ENCODE measurements around the gene FASLG.

- no peak for TF ChIP-seq CTCF (conservative IDR thresholded peaks at IDR 0.05)
- TF ChIP-seq ZFX (IDR thresholded peaks at IDR 0.05), result no peak
Observed at GRCh38 chr1:172670791-172671190, 11.9 kb downstream of the FASLG start.
